ENCODE measurements around the gene CRACR2A. TPM values are rescaled to one million over a fixed set of nuclear protein-coding genes. Genes with fewer than 3 reads are reported as not detected.
A peak's percentile ranks its signal among the peaks of the same experiment; 100 is the strongest.

The CRACR2A gene
- total RNA-seq, 2 donors from 2014 or later: 6.0 to 10.9 TPM

DNA sequence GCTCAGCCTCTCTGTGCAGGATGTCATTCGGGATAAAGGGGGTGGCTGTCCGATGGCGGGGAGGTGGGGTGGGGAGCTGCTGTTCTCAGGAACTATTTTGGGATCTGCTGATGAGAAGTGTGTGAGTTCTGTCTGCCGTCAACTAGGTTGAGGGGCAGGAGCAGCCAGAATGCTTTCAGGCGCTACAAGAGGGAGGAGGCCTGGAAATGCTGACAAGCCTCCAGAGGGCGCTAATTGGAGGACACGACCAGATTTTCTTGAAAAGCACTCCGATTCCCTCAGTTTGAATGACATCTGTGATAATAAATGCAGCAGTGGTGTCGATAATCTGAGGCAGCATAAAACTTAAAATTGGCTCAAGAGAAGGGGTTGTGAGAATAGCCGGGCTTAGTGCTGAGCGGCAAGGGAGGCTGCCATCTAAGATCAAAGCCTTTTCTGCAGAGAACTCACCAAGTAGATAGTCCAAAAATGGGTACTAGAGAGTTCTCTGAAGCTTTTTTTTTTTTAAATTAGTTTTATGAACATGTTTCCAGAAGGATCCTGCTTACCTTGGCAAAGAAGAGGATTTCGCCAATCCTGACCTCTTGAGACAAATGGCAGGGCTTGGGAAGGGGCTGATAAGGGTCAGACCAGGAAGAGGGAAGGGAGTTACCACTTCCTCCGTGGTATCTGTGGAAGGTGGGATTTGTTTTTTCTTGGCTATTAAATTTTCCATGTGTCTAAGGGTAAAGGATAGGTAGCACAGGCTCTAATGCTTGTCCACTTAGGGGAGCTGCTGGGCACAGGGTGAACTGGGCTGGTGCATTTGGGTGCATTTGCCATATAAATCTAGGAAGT, 94.4 kb downstream of the CRACR2A start:
- Histone ChIP-seq H3K36me3 (peaks cover 8% of the 10 kb centered on the region), H3K4me1 (peaks cover 0 to 12% of the 10 kb centered on the region in 2 donors), H3K4me3 (no peak overlapping the region), H3K27me3 (no peaks in the 10 kb centered on the region), H3K27ac (no peak overlapping the region), H3K9me3 (no peaks in the 10 kb centered on the region)
- TF ChIP-seq, protein P1, sequence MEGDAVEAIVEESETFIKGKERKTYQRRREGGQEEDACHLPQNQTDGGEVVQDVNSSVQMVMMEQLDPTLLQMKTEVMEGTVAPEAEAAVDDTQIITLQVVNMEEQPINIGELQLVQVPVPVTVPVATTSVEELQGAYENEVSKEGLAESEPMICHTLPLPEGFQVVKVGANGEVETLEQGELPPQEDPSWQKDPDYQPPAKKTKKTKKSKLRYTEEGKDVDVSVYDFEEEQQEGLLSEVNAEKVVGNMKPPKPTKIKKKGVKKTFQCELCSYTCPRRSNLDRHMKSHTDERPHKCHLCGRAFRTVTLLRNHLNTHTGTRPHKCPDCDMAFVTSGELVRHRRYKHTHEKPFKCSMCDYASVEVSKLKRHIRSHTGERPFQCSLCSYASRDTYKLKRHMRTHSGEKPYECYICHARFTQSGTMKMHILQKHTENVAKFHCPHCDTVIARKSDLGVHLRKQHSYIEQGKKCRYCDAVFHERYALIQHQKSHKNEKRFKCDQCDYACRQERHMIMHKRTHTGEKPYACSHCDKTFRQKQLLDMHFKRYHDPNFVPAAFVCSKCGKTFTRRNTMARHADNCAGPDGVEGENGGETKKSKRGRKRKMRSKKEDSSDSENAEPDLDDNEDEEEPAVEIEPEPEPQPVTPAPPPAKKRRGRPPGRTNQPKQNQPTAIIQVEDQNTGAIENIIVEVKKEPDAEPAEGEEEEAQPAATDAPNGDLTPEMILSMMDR (IDR thresholded peaks at IDR 0.05): peak; percentile 40 to 64
- no peak for DNase-seq (ENCODE audit: low spot score)

DNA sequence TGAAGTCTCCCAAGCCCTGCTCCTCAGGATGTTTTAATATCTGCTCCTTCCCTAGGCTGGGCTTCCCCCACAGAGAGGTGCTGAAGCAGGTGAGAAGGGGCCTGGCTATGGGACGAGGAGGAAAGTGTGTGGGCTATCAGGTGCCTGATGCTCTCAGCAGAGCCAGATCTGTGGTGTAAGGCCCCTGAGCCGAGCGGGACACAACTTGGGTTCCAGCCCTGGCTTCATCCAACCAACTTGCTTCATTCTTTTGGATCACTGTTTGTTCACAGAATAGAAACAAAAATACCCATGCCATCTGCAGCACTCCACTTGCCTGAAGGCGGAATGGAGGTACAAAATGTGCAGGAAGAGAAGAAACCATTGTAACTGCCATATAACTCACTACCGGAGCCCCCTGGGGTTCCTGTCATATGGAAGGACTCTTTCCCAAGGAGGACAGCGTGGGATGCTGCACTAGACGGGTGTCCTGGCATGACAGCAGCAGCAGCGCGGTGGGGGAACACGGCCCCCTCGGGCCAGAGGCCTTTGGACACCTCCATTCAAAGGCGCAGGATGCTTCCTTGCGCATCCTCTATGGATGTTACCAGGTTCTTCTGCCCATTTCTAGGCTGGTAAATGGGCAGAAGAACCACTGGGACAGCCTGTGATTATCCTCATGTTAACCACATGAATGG, 95.8 kb downstream of the CRACR2A start:
- Histone ChIP-seq H3K4me1 (peaks cover 0 to 12% of the 10 kb centered on the region in 2 donors), H3K27ac (no peak overlapping the region), H3K9me3 (no peaks in the 10 kb centered on the region), H3K36me3 (peaks cover 10% of the 10 kb centered on the region), H3K4me3 (no peak overlapping the region), H3K27me3 (no peaks in the 10 kb centered on the region)
- no peak for DNase-seq (ENCODE audit: low spot score)
- TF ChIP-seq, protein P1 (IDR thresholded peaks at IDR 0.05): no peak

DNA sequence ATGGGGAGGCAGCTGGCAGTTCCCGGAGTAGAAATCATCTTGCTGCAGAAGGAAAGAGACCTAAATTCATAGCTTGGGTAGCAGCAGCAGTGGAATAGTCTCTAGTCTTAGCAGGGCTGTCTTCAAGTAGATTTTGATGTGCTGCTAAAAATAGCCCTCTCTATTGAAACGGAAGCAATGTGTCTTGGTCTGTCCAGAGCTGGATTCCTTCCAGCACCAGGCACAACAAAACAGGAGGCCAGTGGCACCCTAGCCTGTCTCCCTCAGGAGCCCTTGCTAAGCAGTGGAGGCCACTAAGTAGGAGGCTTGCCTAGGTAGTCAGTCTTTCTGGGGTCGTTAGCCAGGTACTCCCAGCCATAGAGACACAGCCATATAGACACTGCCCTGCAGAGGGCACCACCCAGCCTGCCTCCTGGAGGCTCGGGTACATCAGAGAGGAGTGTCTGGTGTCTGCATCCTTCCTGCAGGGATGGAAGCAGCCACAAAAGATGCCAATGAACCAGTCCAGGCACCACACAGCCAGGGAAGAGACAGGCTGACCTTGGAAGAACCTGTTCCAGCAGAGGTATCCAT, 97.5 kb downstream of the CRACR2A start:
- TF ChIP-seq, protein P1 (IDR thresholded peaks at IDR 0.05): peak in 1 of 2 donors; percentile 53
- no peak for DNase-seq (ENCODE audit: low spot score)
- Histone ChIP-seq H3K4me1 (peaks cover 0 to 12% of the 10 kb centered on the region in 2 donors), H3K9me3 (no peaks in the 10 kb centered on the region), H3K36me3 (peaks cover 10% of the 10 kb centered on the region), H3K27me3 (no peaks in the 10 kb centered on the region), H3K27ac (no peak overlapping the region), H3K4me3 (no peak overlapping the region)

DNA sequence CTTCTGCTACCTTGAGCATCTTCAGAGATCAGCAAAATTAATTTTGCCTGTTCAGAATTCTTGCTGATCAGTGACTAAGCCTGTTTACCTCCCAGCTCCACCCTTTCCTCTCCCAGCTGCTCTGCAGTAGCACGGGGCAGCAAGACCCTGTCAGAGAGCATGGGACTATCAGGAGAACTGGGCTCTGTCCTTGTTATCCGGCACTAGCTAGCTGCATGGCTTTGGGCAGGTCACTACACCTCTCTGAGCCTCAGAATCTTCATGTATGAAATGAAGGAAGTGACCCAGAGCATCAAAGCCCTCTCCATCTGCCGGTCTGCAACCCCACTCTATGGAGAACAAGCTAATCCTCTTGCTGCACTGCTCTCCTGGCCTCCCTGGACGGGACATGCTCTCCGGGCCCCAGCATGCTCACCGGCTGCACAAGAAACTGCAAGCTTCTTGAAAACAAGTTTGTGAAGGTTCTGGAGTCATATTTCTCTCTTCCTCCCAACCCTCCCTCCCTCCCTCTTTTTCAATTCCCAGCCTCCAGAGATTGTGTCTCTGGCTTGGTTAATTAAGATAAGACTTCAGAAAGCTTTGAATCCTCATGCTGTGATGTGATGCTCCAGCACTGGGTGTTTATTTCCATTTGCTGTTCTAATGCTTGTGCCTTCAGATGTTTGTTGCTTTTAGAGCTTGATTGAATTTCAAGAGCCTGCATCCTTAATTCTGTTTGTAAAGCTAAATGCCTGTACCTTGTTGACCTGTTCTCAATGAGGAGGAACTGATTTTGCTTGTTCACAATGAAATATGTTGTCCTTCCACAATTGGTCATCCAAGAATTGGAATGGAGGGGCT, 101.1 kb downstream of the CRACR2A start:
- Histone ChIP-seq H3K4me3 (no peak overlapping the region), H3K36me3 (peaks cover 10% of the 10 kb centered on the region), H3K4me1 (peaks cover 0 to 10% of the 10 kb centered on the region in 2 donors), H3K27ac (no peak overlapping the region), H3K9me3 (no peaks in the 10 kb centered on the region), H3K27me3 (no peaks in the 10 kb centered on the region)
- TF ChIP-seq, protein P1 (IDR thresholded peaks at IDR 0.05): no peak
- no peak for DNase-seq (ENCODE audit: low spot score)

DNA sequence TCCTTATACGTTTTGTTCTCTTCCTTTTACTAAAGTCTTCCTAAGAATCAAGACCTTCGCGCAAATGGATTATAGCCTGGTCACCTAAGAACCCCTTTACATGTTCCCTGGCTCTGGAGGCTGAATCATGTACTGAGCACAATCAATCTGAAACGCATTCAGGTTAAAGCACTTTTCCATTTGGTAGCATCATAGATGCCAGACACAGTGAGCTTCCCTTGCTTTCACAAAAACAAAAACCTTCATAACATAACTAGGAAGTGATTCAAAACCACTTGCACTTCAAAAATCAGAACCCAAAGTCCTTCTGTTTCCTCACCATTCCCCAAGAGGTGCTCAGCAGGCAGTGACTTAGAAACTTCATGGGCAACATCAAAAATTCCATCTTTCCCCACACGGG, 105.4 kb downstream of the CRACR2A start:
- no peak for DNase-seq (ENCODE audit: low spot score)
- Histone ChIP-seq H3K27me3 (no peaks in the 10 kb centered on the region), H3K9me3 (no peaks in the 10 kb centered on the region), H3K4me3 (no peak overlapping the region), H3K4me1 (peaks cover 0 to 14% of the 10 kb centered on the region in 2 donors), H3K36me3 (no peaks in the 10 kb centered on the region), H3K27ac (no peak overlapping the region)
- TF ChIP-seq, protein P1 (IDR thresholded peaks at IDR 0.05): no peak

Data from right atrium auricular region (tissue), 2 donors.